Measurements from ENCODE around the gene SUSD1. TPM values are rescaled to one million over a fixed set of nuclear protein-coding genes. Genes with fewer than 3 reads are reported as not detected.

SUSD1 gene
- polyA plus RNA-seq, 1 of the 3 experiments (the other 2 are of a cell fraction): 8.2 TPM

- no peak for TF ChIP-seq RCOR1 (IDR thresholded peaks at IDR 0.05; ENCODE audit: low read length)
- TF ChIP-seq USF1 (IDR thresholded peaks at IDR 0.05; ENCODE audit: borderline replicate concordance, low read depth): no peak
- TF ChIP-seq, protein P1, sequence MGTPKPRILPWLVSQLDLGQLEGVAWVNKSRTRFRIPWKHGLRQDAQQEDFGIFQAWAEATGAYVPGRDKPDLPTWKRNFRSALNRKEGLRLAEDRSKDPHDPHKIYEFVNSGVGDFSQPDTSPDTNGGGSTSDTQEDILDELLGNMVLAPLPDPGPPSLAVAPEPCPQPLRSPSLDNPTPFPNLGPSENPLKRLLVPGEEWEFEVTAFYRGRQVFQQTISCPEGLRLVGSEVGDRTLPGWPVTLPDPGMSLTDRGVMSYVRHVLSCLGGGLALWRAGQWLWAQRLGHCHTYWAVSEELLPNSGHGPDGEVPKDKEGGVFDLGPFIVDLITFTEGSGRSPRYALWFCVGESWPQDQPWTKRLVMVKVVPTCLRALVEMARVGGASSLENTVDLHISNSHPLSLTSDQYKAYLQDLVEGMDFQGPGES (IDR thresholded peaks at IDR 0.05; ENCODE audit: low read depth, low read length): no peak
- TF ChIP-seq SIN3A (IDR thresholded peaks at IDR 0.05; ENCODE audit: borderline replicate concordance, low read depth, low read length): no peak
- no peak for TF ChIP-seq TAF1 (IDR thresholded peaks at IDR 0.05; ENCODE audit: borderline replicate concordance, low read depth, low read length)
- TF ChIP-seq MEF2A (IDR thresholded peaks at IDR 0.05; ENCODE audit: borderline replicate concordance, low read depth): no peak
- TF ChIP-seq RAD21 (IDR thresholded peaks at IDR 0.05; ENCODE audit: low read length): no peak
- no peak for TF ChIP-seq TCF12 (IDR thresholded peaks at IDR 0.05)
- no peak for TF ChIP-seq ZBTB33 (IDR thresholded peaks at IDR 0.05; ENCODE audit: borderline replicate concordance, low read depth)
- TF ChIP-seq, protein P2, sequence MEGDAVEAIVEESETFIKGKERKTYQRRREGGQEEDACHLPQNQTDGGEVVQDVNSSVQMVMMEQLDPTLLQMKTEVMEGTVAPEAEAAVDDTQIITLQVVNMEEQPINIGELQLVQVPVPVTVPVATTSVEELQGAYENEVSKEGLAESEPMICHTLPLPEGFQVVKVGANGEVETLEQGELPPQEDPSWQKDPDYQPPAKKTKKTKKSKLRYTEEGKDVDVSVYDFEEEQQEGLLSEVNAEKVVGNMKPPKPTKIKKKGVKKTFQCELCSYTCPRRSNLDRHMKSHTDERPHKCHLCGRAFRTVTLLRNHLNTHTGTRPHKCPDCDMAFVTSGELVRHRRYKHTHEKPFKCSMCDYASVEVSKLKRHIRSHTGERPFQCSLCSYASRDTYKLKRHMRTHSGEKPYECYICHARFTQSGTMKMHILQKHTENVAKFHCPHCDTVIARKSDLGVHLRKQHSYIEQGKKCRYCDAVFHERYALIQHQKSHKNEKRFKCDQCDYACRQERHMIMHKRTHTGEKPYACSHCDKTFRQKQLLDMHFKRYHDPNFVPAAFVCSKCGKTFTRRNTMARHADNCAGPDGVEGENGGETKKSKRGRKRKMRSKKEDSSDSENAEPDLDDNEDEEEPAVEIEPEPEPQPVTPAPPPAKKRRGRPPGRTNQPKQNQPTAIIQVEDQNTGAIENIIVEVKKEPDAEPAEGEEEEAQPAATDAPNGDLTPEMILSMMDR (IDR thresholded peaks at IDR 0.05): no peak
- no peak for TF ChIP-seq POLR2AphosphoS5 (IDR thresholded peaks at IDR 0.05; ENCODE audit: low read depth, low read length)
- TF ChIP-seq GATA2 (CRISPR knock-in tag; IDR thresholded peaks at IDR 0.05): no peak
- TF ChIP-seq PBX3 (IDR thresholded peaks at IDR 0.05): no peak
- no peak for TF ChIP-seq GABPA (IDR thresholded peaks at IDR 0.05; ENCODE audit: low read depth)
- no peak for TF ChIP-seq ELF1 (IDR thresholded peaks at IDR 0.05)
- TF ChIP-seq FOSL2 (IDR thresholded peaks at IDR 0.05; ENCODE audit: borderline replicate concordance, low read depth): no peak
- no peaks in the 10 kb centered on the region for H4K20me1 ChIP-seq (ENCODE audit: insufficient read depth)
- H3K4me3 ChIP-seq (ENCODE audit: low read depth in 2 of 2, low read length in 1 of 2): no peak overlapping the region
- no peak overlapping the region for H3K27ac ChIP-seq (ENCODE audit: low read depth in 2 of 2, low read length in 1 of 2)
- WGBS (ENCODE audit: low lambda C conversion rate): 95% methylated on average over 5 of the region's 5 CpGs
- no peaks in the 10 kb centered on the region for H3K27me3 ChIP-seq (ENCODE audit: insufficient read depth)
- H3F3A ChIP-seq (replicated peaks; ENCODE audit: insufficient read depth): no peaks in the 10 kb centered on the region
- no peak for DNase-seq
- no peak overlapping the region for H3K9ac ChIP-seq
- no peak overlapping the region for H3K4me2 ChIP-seq
- no peak overlapping the region for H2AFZ ChIP-seq (ENCODE audit: low read depth)
- H3K36me3 ChIP-seq (replicated peaks in 1 of 2; ENCODE audit: control insufficient read depth in 1 of 2, insufficient read depth in 2 of 2, low read length in 1 of 2): no peaks in the 10 kb centered on the region
- H3K9me3 ChIP-seq: no peaks in the 10 kb centered on the region
- no peaks in the 10 kb centered on the region for H3K79me2 ChIP-seq (ENCODE audit: insufficient read depth)
- no peaks in the 10 kb centered on the region for H3K9me2 ChIP-seq
- POLR2A ChIA-PET: no interaction called here
- CTCF ChIA-PET: interaction anchor here (0.6 to 1.1 kb wide), 2 partner anchors 17 to 72 kb away, joined by 3 read pairs; partner anchors contain the start of gene SUSD1
- H3K4me1 ChIP-seq (ENCODE audit: control insufficient read depth in 1 of 2, insufficient read depth in 2 of 2, low read depth in 1 of 2, low read length in 1 of 2): no peaks in the 10 kb centered on the region
Observed at GRCh38 chr9:112103405-112103804, 71.7 kb downstream of the SUSD1 start.

Data from SK-N-SH (cell line).